Right lobe of liver (tissue), 6 donors: ENCODE data around the gene SYMPK. TPM values are rescaled to one million over a fixed set of nuclear protein-coding genes. Genes with fewer than 3 reads are reported as not detected.

Experiments
- ATAC-seq, 4 donors: fragments of 200-7000 bp; cut with Tn5 transposase; one replicate each; pipeline ENCODE4 v1.9.1; 2020; ENCODE audit warnings: mild to moderate bottlenecking in 4 of 4, moderate library complexity in 4 of 4
- DNase-seq, 3 donors: peaks; one replicate each; pipeline ENCODE4 v3.0.0-alpha.2; 2020
- H3K27ac ChIP-seq, 3 donors: fragments of 200-600 bp; one replicate each; pipeline ENCODE4 v1.8.0; 2022
- H3K27me3 ChIP-seq, 2 donors: fragments of 200-600 bp; one replicate each; pipeline ENCODE4 v1.8.0; 2022
- H3K36me3 ChIP-seq, 4 donors: fragments of 200-600 bp; sonication (generic) in 1 of 4; one replicate each; pipeline versions ENCODE4 v1.5.1 to v1.8.0; 2017 to 2022; ENCODE audit warnings: control low read depth in 1 of 4
- H3K4me1 ChIP-seq, 4 donors: fragments of 200-600 bp; sonication (generic) in 1 of 4; one replicate each; pipeline versions ENCODE4 v1.5.1 to v1.8.0; 2017 to 2022; ENCODE audit warnings: control low read depth in 1 of 4
- H3K4me3 ChIP-seq, 3 donors: fragments of 200-600 bp; one replicate each; pipeline ENCODE4 v1.8.0; 2022
- H3K9me3 ChIP-seq, 4 donors: fragments of 200-600 bp; sonication (generic) in 1 of 4; one replicate each; pipeline versions ENCODE4 v1.5.1 to v1.8.0; 2017 to 2022; ENCODE audit warnings: control low read depth in 1 of 4
- CTCF ChIP-seq, 4 donors: fragments of 200-600 bp in 3 of 4; fragments of 450-650 bp in 1 of 4; IDR thresholded peaks; one replicate each; pipeline versions ENCODE4 v1.5.1 to v1.8.0; 2016 to 2022; ENCODE audit warnings: antibody characterized with exemption in 4 of 4, mild to moderate bottlenecking in 2 of 4
- POLR2A ChIP-seq: fragments of 450-650 bp; IDR thresholded peaks from one replicate; pipeline ENCODE4 v1.6.1; 2017; ENCODE audit warnings: antibody characterized with exemption, mild to moderate bottlenecking
- WGBS: methylation state at CpG from one replicate; pipeline ENCODE4 v1.1.6; 2018; ENCODE audit warnings: low coverage, low lambda C conversion rate; ENCODE audit not compliant: insufficient coverage; ENCODE audit errors: missing lambda C conversion rate; 5-methylcytosine and 5-hydroxymethylcytosine counted together
- intact Hi-C, 2 donors: fragments of 100-400 bp; cut with DNase I; formaldehyde crosslinking; loops; one replicate each; pipeline versions ENCODE4 v1.11.2 to v1.14.1; 2022
- total RNA-seq, 6 experiments: library from RNA; depleted of rRNA in 2 of 6; stranded (reverse); fragments of >200 nt in 2 of 6; fragmentation: NEBNext Ultra II Directional in 3 of 6; extraction: Animal tissue kit (Norgen Biotek cat#: 25700) in 3 of 6; gene quantifications; one replicate each; pipeline versions ENCODE4 v1.1.0 to v1.2.4, GENCODE V29; 2016 to 2023
- donor health status: DM: no; HTN: yes; CAD: no.
- donor health status: DM: no; HTN: no; CAD: no.
- donor health status: DM: no; HTN: no; CAD: no.
- donor health status: DM: no; HTN: yes; CAD: no.
- donor health status: DM: no; HTN: yes; CAD: no.

SYMPK gene
- total RNA-seq, 6 experiments from 2014 or later = 31.1 to 50.1 (median 42.0) TPM

GRCh38 chr19:45895519-45895972 lies 32.6 kb upstream of the SYMPK start:
- Histone ChIP-seq H3K27ac (no peak overlapping the region), H3K4me3 (no peak overlapping the region), H3K4me1 (peaks cover 0 to 9% (median 2%) of the 10 kb centered on the region in 4 donors), H3K9me3 (no peaks in the 10 kb centered on the region), H3K27me3 (no peaks in the 10 kb centered on the region), H3K36me3 (peaks cover 0 to 9% (median 2%) of the 10 kb centered on the region in 4 donors)
- no peak for ATAC-seq
- DNase-seq = no peak
- TF ChIP-seq CTCF (IDR thresholded peaks at IDR 0.05) (no peak), POLR2A (no peak)
- intact Hi-C loops = loop anchor here in 1 of 2 donors (10.0 kb wide), 1 partner anchor 81 kb away; the partner anchor contains the start of gene RSPH6A
- WGBS = 69% methylated on average over 7 of the region's 9 CpGs

GRCh38 chr19:45890877-45891276 lies 27.9 kb upstream of the SYMPK start:
- WGBS = no CpG with 5 or more reads among the region's 17 CpGs
- TF ChIP-seq POLR2A = no peak
- TF ChIP-seq CTCF (IDR thresholded peaks at IDR 0.05) = no peak
- intact Hi-C loops = loop anchor here in 1 of 2 donors (10.0 kb wide), 1 partner anchor 76 kb away; the partner anchor contains the start of gene RSPH6A
- H3K27ac ChIP-seq = no peak overlapping the region
- no peaks in the 10 kb centered on the region for H3K27me3 ChIP-seq
- H3K4me3 ChIP-seq = no peak overlapping the region
- DNase-seq (no peak), ATAC-seq (no peak)
- peaks cover 0 to 3% (median 0%) of the 10 kb centered on the region in 4 donors for H3K4me1 ChIP-seq
- no peaks in the 10 kb centered on the region for H3K9me3 ChIP-seq
- peaks cover 0 to 3% (median 0%) of the 10 kb centered on the region in 4 donors for H3K36me3 ChIP-seq

DNA sequence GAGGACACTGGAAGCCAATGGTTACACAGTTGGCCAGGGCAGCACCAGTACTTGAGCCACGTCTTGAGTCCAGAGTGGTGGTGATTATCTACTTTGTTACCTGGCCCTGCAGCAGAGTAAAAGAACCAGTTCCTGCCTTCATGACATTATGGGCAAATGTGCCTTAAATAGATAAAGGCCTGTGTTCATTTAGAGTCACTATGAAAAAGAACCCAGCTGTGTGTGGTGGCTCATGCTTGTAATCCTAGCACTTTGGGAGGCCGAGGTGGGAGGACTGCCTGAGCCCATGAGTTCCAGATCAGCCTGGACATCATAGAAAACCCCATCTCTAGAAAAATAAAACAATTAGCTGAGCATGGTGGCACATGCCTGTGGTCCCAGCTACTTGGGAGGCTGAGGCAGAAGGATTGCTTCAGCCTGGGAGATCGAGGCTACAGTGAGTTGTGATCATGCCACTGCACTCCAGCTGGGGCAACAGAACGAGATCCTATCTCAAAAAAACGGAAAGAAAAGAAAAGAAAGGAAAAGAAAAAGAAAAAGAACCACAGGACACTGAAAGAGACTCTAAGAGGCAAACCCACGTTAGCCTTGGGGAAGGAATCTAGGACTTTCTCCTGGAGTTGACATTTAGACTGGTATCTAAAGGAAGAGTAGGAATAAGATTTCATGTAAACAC lies 26.4 kb upstream of the SYMPK start:
- WGBS = 65% methylated on average over 5 of the region's 6 CpGs
- no peak overlapping the region for H3K4me3 ChIP-seq
- H3K9me3 ChIP-seq = no peaks in the 10 kb centered on the region
- intact Hi-C loops = loop anchor here in 1 of 2 donors (10.0 kb wide), 1 partner anchor 75 kb away; the partner anchor contains the start of gene RSPH6A
- H3K4me1 ChIP-seq = peaks cover 0 to 11% (median 6%) of the 10 kb centered on the region in 4 donors
- ATAC-seq (no peak), DNase-seq (no peak)
- no peaks in the 10 kb centered on the region for H3K27me3 ChIP-seq
- H3K27ac ChIP-seq = no peak overlapping the region
- TF ChIP-seq CTCF (IDR thresholded peaks at IDR 0.05) (no peak), POLR2A (no peak)
- H3K36me3 ChIP-seq = no peaks in the 10 kb centered on the region

DNA sequence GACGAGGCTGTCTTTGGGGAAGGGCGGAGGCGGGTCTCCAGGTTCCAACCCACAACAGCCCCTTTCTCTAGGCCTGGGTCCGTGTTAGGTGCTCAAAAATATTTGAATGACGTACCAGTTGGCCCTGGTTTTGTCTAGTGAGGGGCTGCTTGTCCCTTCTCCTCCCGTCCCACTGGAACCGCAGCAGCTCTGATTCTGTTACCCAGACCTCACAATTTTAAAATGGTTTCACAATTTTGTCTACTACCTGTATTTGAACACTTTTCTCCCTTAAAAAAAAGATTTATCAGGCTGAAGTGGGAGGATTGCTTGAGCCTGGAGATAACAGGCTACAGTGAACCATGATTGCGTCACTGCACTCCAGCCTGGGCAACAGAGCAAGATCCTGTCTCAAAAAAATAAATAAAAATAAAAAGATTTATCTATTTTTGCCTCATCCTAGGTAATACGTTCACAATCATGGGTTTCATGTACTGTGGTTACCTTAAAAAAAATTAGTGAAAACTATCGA lies 24.3 kb upstream of the SYMPK start:
- Histone ChIP-seq H3K27me3 (no peaks in the 10 kb centered on the region), H3K4me3 (peak overlapping the region; percentile 69 to 83 (median 80)), H3K27ac (peak overlapping the region; percentile 78 to 86 (median 84)), H3K36me3 (no peaks in the 10 kb centered on the region), H3K4me1 (peaks cover 0 to 26% (median 10%) of the 10 kb centered on the region in 4 donors), H3K9me3 (no peaks in the 10 kb centered on the region)
- WGBS = 30% methylated on average over 10 of the region's 10 CpGs
- no peak for ATAC-seq
- TF ChIP-seq CTCF (IDR thresholded peaks at IDR 0.05) = no peak
- TF ChIP-seq POLR2A = no peak
- DNase-seq = no peak
- intact Hi-C loops = loop anchor here in 1 of 2 donors (10.0 kb wide), 1 partner anchor 72 kb away; the partner anchor contains the start of gene RSPH6A
